ENCODE results near the gene SPAG17.
A peak's percentile ranks its signal among the peaks of the same experiment; 100 is the strongest.

The SPAG17 gene

GRCh38 chr1:118145721-118146120 lies 39.3 kb downstream of the SPAG17 start:
- DNase-seq (no peak), ATAC-seq (no peak)
- no peak overlapping the region for H3K27ac Mint-ChIP-seq
- H3K27me3 Mint-ChIP-seq = peaks cover 11% of the 10 kb centered on the region
- H3K4me1 Mint-ChIP-seq = no peaks in the 10 kb centered on the region
- no peaks in the 10 kb centered on the region for H3K9me3 Mint-ChIP-seq
- no peak overlapping the region for H3K4me3 Mint-ChIP-seq

- no peak for DNase-seq
- Mint-ChIP-seq H3K9me3 (no peaks in the 10 kb centered on the region), H3K4me3 (no peak overlapping the region), H3K27me3 (peaks cover 11% of the 10 kb centered on the region), H3K4me1 (no peaks in the 10 kb centered on the region), H3K27ac (no peak overlapping the region)
- no peak for ATAC-seq
These were observed 40.3 kb downstream of the SPAG17 start for GRCh38 chr1:118144684-118145083.

GRCh38 chr1:118143831-118144230 lies 41.2 kb downstream of the SPAG17 start:
- ATAC-seq (no peak), DNase-seq (no peak)
- H3K4me3 Mint-ChIP-seq = no peak overlapping the region
- H3K27ac Mint-ChIP-seq = no peak overlapping the region
- no peaks in the 10 kb centered on the region for H3K4me1 Mint-ChIP-seq
- no peaks in the 10 kb centered on the region for H3K9me3 Mint-ChIP-seq
- peaks cover 11% of the 10 kb centered on the region for H3K27me3 Mint-ChIP-seq

GRCh38 chr1:118143121-118143520 lies 41.9 kb downstream of the SPAG17 start:
- Mint-ChIP-seq H3K9me3 (no peaks in the 10 kb centered on the region), H3K4me1 (no peaks in the 10 kb centered on the region), H3K4me3 (no peak overlapping the region), H3K27me3 (peaks cover 13% of the 10 kb centered on the region), H3K27ac (peak overlapping the region in 1 of 2 donors; percentile 41)
- DNase-seq (no peak), ATAC-seq (no peak)

- ATAC-seq (no peak), DNase-seq (no peak)
- no peaks in the 10 kb centered on the region for H3K9me3 Mint-ChIP-seq
- peaks cover 19% of the 10 kb centered on the region for H3K27me3 Mint-ChIP-seq
- no peaks in the 10 kb centered on the region for H3K4me1 Mint-ChIP-seq
- H3K4me3 Mint-ChIP-seq = no peak overlapping the region
- H3K27ac Mint-ChIP-seq = no peak overlapping the region
These were observed 42.5 kb downstream of the SPAG17 start for GRCh38 chr1:118142546-118142945.

- no peaks in the 10 kb centered on the region for H3K9me3 Mint-ChIP-seq
- DNase-seq (no peak), ATAC-seq (no peak)
- H3K27ac Mint-ChIP-seq = no peak overlapping the region
- peaks cover 22% of the 10 kb centered on the region for H3K27me3 Mint-ChIP-seq
- H3K4me3 Mint-ChIP-seq = no peak overlapping the region
- H3K4me1 Mint-ChIP-seq = peaks cover 9% of the 10 kb centered on the region
These were observed 47.1 kb downstream of the SPAG17 start for GRCh38 chr1:118137900-118138299.

- ATAC-seq (peak; percentile 98), DNase-seq (peak; percentile 25 to 64)
- Mint-ChIP-seq H3K27me3 (peaks cover 32% of the 10 kb centered on the region), H3K27ac (peak overlapping the region in 1 of 2 donors; percentile 40), H3K9me3 (no peaks in the 10 kb centered on the region), H3K4me3 (peak overlapping the region in 1 of 2 donors; percentile 31), H3K4me1 (peaks cover 9% of the 10 kb centered on the region)
These were observed 48.7 kb downstream of the SPAG17 start for GRCh38 chr1:118136187-118136941.

- H3K4me1 Mint-ChIP-seq = peaks cover 9% of the 10 kb centered on the region
- no peak for DNase-seq
These were observed 53.0 kb downstream of the SPAG17 start for GRCh38 chr1:118132000-118132399.

GRCh38 chr1:118128761-118129160 lies 56.3 kb downstream of the SPAG17 start:
- H3K4me1 Mint-ChIP-seq = no peaks in the 10 kb centered on the region
- peaks cover 17% of the 10 kb centered on the region for H3K27me3 Mint-ChIP-seq
- no peak for ATAC-seq
- peaks cover 0 to 6% of the 10 kb centered on the region in 2 donors for H3K9me3 Mint-ChIP-seq
- DNase-seq = no peak
- H3K4me3 Mint-ChIP-seq = no peak overlapping the region
- H3K27ac Mint-ChIP-seq = no peak overlapping the region

More at GRCh38 chr1:118132000-118132399, 53.0 kb downstream of the SPAG17 start:
- no peak for ATAC-seq
- H3K9me3 Mint-ChIP-seq = no peaks in the 10 kb centered on the region
- H3K4me3 Mint-ChIP-seq = no peak overlapping the region
- H3K27me3 Mint-ChIP-seq = peaks cover 26% of the 10 kb centered on the region
- H3K27ac Mint-ChIP-seq = no peak overlapping the region

- H3K4me3 Mint-ChIP-seq = no peak overlapping the region
- H3K27ac Mint-ChIP-seq = no peak overlapping the region
- DNase-seq = no peak
These were observed 61.0 kb downstream of the SPAG17 start for GRCh38 chr1:118124064-118124463.

GRCh38 chr1:118123116-118123839 lies 61.8 kb downstream of the SPAG17 start:
- H3K9me3 Mint-ChIP-seq = peaks cover 0 to 6% of the 10 kb centered on the region in 2 donors
- H3K4me3 Mint-ChIP-seq = no peak overlapping the region
- no peaks in the 10 kb centered on the region for H3K27me3 Mint-ChIP-seq

More at GRCh38 chr1:118124064-118124463, 61.0 kb downstream of the SPAG17 start:
- Mint-ChIP-seq H3K27me3 (no peaks in the 10 kb centered on the region), H3K9me3 (peaks cover 0 to 6% of the 10 kb centered on the region in 2 donors), H3K4me1 (no peaks in the 10 kb centered on the region)
- ATAC-seq = no peak

GRCh38 chr1:118122234-118123004 lies 62.6 kb downstream of the SPAG17 start:
- no peaks in the 10 kb centered on the region for H3K4me1 Mint-ChIP-seq
- H3K27me3 Mint-ChIP-seq = peaks cover 1% of the 10 kb centered on the region
- H3K9me3 Mint-ChIP-seq = peaks cover 0 to 6% of the 10 kb centered on the region in 2 donors
- no peak overlapping the region for H3K27ac Mint-ChIP-seq
- no peak overlapping the region for H3K4me3 Mint-ChIP-seq
- DNase-seq (no peak), ATAC-seq (no peak)

More at GRCh38 chr1:118123116-118123839, 61.8 kb downstream of the SPAG17 start:
- H3K4me1 Mint-ChIP-seq = no peaks in the 10 kb centered on the region
- DNase-seq = no peak
- no peak overlapping the region for H3K27ac Mint-ChIP-seq
- ATAC-seq = no peak

GRCh38 chr1:118118873-118119463 lies 66.1 kb downstream of the SPAG17 start:
- ATAC-seq = no peak
- Mint-ChIP-seq H3K27me3 (peaks cover 13% of the 10 kb centered on the region), H3K4me3 (no peak overlapping the region), H3K4me1 (no peaks in the 10 kb centered on the region), H3K27ac (no peak overlapping the region), H3K9me3 (no peaks in the 10 kb centered on the region)
- DNase-seq = no peak

- Mint-ChIP-seq H3K4me3 (no peak overlapping the region), H3K9me3 (no peaks in the 10 kb centered on the region), H3K27me3 (peaks cover 13% of the 10 kb centered on the region), H3K27ac (peak overlapping the region in 1 of 2 donors; percentile 31), H3K4me1 (no peaks in the 10 kb centered on the region)
- DNase-seq (no peak), ATAC-seq (no peak)
These were observed 66.6 kb downstream of the SPAG17 start for GRCh38 chr1:118118469-118118868.

- H3K4me3 Mint-ChIP-seq = no peak overlapping the region
- ATAC-seq (no peak), DNase-seq (no peak)
- no peaks in the 10 kb centered on the region for H3K4me1 Mint-ChIP-seq
- no peak overlapping the region for H3K27ac Mint-ChIP-seq
- peaks cover 13% of the 10 kb centered on the region for H3K27me3 Mint-ChIP-seq
- H3K9me3 Mint-ChIP-seq = no peaks in the 10 kb centered on the region
These were observed 67.5 kb downstream of the SPAG17 start for GRCh38 chr1:118117521-118117920.
